ENCODE measurements around the gene GLYR1.

The GLYR1 gene

GRCh38 chr16:4846503-4846900 lies 586 bp downstream of the GLYR1 start:
- no peak for DNase-seq

GRCh38 chr16:4840984-4841383 lies 6.1 kb downstream of the GLYR1 start:
- no peak for DNase-seq

GRCh38 chr16:4839942-4840341 lies 7.1 kb downstream of the GLYR1 start:
- peak; percentile 4 for DNase-seq

- DNase-seq = peak; percentile 3
Observed at GRCh38 chr16:4837733-4838501, 9.2 kb downstream of the GLYR1 start.

GRCh38 chr16:4836727-4837126 lies 10.4 kb downstream of the GLYR1 start:
- DNase-seq = no peak

- DNase-seq = no peak
Observed at GRCh38 chr16:4833584-4833983, 13.5 kb downstream of the GLYR1 start.

GRCh38 chr16:4832698-4833343 lies 14.3 kb downstream of the GLYR1 start:
- no peak for DNase-seq

GRCh38 chr16:4831616-4832015 lies 15.5 kb downstream of the GLYR1 start:
- no peak for DNase-seq

- DNase-seq = no peak
Observed at GRCh38 chr16:4830408-4830807, 16.7 kb downstream of the GLYR1 start.

- DNase-seq = no peak
Observed at GRCh38 chr16:4828567-4829321, 18.3 kb downstream of the GLYR1 start.

GRCh38 chr16:4826980-4827379 lies 20.1 kb downstream of the GLYR1 start:
- no peak for DNase-seq

GRCh38 chr16:4826526-4826925 lies 20.6 kb downstream of the GLYR1 start:
- no peak for DNase-seq

GRCh38 chr16:4825196-4825595 lies 21.9 kb downstream of the GLYR1 start:
- DNase-seq = no peak

- no peak for DNase-seq
Observed at GRCh38 chr16:4820652-4821051, 26.4 kb downstream of the GLYR1 start.

GRCh38 chr16:4814542-4815173 lies 32.4 kb downstream of the GLYR1 start:
- DNase-seq = no peak

GRCh38 chr16:4814046-4814445 lies 33.0 kb downstream of the GLYR1 start:
- DNase-seq = no peak

GRCh38 chr16:4813251-4814003 lies 33.7 kb downstream of the GLYR1 start:
- no peak for DNase-seq

GRCh38 chr16:4811773-4812172 lies 35.3 kb downstream of the GLYR1 start:
- no peak for DNase-seq

GRCh38 chr16:4811242-4811641 lies 35.8 kb downstream of the GLYR1 start:
- no peak for DNase-seq

GRCh38 chr16:4806280-4806679 lies 40.8 kb downstream of the GLYR1 start:
- no peak for DNase-seq

- DNase-seq = no peak
Observed at GRCh38 chr16:4805231-4805630, 41.9 kb downstream of the GLYR1 start.

GRCh38 chr16:4803898-4804762 lies 43.0 kb downstream of the GLYR1 start:
- no peak for DNase-seq
